ENCODE measurements around the gene HOMER3.

GRCh38 chr19:18939163-18939562 lies 1.9 kb downstream of the HOMER3 start:
- no peak for TF ChIP-seq POLR2AphosphoS5 (IDR thresholded peaks at IDR 0.05; ENCODE audit: low read depth, low read length)
- no peak for TF ChIP-seq POLR2A (IDR thresholded peaks at IDR 0.05; ENCODE audit: low read depth, low read length)
- TF ChIP-seq TAF1 (IDR thresholded peaks at IDR 0.05; ENCODE audit: borderline replicate concordance, low read depth, low read length): no peak
